GDM1 (cell line): ENCODE data around the gene MACROD2.
A peak's percentile ranks its signal among the peaks of the same experiment; 100 is the strongest.

Experiments
- DNase-seq: peaks from one replicate; lab custom pipeline; 2025; lab: John Stamatoyannopoulos, UW

The MACROD2 gene

DNA sequence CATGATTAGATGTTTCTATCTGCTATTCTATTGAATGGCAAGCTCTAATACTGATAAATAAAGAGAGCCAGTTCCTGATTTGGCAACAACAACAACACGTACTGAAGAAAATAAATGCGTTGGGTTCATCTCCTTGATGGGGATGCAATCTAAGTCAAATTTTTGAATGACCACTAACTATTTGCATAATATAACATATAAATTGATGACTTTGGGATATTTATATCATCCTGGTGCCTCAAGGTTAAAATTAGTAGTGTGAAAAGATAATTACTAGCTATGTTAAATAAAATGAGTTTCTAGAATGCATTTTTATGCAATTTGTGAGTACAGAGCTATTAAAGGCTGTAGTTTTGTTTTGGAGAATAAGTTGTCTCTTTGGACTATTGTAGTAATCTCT is 1681.5 kb downstream of the MACROD2 start:
- DNase-seq, result no peak

- DNase-seq, result no peak
These were observed 1687.4 kb downstream of the MACROD2 start for GRCh38 chr20:15682690-15683089.

DNA sequence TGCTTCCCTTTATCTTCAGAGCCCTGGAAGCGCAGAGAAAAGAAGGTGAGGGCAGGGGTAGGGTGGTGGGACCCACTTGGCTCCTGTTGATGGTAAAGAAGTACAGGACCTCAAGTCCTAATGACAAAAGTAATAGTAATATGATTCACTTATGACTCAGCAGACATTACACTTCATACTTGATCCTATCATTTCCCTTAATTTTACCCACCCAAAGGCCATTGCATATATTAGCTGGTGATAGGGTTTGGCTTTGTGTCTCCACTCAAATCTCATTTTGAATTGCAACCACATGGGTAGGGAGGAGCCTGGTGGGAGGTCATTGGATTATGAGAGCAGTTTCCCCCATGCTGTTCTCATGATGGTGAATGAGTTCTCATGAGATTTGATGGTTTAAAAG is 1697.3 kb downstream of the MACROD2 start:
- no peak for DNase-seq

DNA sequence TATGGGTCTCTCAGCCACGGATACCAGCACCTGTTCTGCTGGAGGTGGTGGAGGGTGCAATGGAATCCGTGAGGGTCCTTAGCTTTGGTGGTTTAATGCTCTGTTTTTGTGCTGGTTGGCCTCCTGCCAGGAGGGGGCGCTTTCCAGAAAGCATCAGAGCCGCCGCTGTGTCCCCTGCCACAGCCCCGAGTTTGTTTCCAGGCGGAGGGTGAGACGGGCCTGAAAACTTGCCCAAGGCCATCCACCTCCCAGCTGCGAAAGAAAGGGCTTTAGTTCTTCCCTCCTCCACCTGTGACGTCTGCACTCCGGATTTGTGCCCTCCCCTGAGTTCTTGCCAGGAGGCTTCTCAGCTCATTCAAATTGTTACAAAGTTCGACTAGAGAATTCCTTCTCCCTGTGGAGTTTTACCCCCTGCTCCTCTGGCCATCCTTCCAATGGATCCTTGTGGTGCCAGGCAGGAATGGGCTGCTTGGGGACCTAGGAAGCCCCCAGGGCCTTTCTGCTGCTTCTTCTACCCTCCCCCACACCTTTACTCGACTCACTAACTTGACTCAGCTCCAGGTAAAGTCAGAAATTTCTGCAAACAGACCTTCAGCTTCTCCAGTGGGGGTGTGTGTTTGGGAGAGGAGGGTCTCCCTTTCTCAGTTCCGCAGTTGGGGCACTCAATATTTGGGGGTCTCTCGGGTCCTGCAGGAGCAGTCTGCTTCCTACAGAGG is 1704.3 kb downstream of the MACROD2 start:
- no peak for DNase-seq

GRCh38 chr20:15700147-15700765 is 1704.9 kb downstream of the MACROD2 start:
- DNase-seq, result no peak

- DNase-seq, result no peak
These were observed 1706.8 kb downstream of the MACROD2 start for GRCh38 chr20:15702161-15702560.

GRCh38 chr20:15703171-15703911 is 1708.0 kb downstream of the MACROD2 start:
- DNase-seq, result no peak

- no peak for DNase-seq
These were observed 1710.7 kb downstream of the MACROD2 start for GRCh38 chr20:15705975-15706374.

DNA sequence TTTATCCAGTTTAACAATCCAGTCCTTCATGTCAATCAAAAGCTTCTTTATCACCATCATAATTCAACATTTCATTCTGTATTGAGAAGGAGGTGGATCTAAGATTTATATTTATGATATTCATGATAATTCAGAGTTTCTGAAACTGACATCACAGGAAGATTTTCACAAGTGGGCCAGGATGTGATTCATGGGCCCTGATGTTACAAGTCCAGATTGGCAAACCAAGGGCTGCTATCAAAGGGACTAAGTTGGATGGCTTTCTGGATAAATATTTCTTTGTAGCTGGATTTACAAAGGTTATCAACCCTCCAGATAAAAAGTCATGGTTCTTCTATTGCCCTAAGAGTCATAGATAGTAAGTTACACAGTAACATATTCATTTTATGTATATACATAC is 1711.4 kb downstream of the MACROD2 start:
- DNase-seq, result no peak

GRCh38 chr20:15708984-15709598 is 1713.8 kb downstream of the MACROD2 start:
- DNase-seq, result peak; percentile 3

DNA sequence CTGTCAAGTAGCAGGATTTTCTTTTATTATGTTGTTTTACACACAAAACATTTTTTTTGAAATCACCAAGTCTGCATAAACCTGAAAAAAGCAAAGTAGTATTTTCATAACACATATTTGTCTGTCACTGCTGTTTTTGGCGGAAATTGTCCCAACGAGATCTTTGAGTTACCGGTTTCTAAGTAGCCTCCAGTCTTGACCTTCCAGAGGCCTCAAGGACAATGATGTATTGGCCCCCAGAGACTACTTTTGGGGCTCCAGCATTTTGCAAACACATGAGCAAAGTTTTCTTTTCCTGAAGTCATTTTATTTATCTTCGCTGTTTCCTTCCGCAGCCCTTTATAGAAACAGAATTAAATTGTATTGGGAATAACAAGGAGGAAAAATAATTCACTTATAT is 1715.3 kb downstream of the MACROD2 start:
- no peak for DNase-seq

GRCh38 chr20:15711177-15711576 is 1715.9 kb downstream of the MACROD2 start:
- DNase-seq, result no peak

DNA sequence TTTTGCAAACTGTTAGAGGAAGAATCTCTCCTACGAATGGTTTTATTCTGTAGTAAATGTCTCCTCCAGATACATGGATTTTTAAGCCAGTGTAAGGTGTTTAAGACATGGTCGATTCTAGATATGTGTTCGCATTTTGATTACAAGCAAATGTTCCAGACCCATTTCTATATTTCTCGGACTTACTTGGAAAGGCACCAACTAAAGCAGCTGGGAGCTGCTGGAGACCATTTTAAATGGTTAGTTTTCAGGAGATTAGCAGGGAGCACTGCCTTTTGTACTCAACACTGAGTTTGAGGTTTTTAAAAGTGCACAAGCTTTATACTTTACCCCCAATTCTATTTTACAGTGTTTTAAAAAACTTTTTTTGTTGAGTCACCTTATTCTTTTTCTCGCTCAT is 1720.9 kb downstream of the MACROD2 start:
- no peak for DNase-seq

DNA sequence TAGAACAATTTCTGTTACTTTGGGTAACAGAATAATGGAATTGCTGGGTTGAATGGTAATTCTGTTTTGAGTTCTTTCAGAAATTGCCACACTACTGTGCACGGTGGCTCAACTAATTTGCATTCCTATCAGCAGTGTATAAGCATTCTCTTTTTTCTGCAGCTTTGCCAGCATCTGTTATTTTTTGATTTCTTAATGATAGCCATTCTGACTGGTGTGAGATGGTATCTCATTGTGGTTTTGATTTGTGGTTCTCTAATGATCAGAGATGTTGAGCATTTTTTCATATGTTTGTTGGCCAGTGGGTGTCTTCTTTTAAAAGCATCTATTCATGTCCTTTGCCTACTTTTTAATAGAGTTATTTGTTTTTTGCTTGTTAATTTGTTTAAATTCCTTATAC is 1731.1 kb downstream of the MACROD2 start:
- no peak for DNase-seq

DNA sequence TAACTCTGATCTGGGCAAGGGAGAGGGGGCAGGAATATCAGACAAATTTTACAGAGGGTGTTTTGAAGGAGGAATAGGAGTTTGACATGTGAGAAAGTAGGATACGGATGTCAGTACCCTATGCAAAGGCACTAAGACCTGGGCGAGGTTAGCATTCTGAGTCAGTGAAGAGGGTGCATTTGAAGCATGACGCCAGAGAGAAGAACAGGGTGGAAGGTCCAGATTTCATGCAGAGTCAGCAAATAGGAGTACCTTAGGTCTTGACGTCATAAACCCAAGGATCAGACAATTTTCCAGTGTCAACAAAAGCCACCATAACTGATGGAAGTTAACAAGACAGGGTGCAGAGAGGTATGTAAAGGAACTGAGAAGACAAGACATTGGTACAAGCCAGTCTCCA is 1738.7 kb downstream of the MACROD2 start:
- no peak for DNase-seq

- no peak for DNase-seq
These were observed 1743.7 kb downstream of the MACROD2 start for GRCh38 chr20:15739035-15739434.

DNA sequence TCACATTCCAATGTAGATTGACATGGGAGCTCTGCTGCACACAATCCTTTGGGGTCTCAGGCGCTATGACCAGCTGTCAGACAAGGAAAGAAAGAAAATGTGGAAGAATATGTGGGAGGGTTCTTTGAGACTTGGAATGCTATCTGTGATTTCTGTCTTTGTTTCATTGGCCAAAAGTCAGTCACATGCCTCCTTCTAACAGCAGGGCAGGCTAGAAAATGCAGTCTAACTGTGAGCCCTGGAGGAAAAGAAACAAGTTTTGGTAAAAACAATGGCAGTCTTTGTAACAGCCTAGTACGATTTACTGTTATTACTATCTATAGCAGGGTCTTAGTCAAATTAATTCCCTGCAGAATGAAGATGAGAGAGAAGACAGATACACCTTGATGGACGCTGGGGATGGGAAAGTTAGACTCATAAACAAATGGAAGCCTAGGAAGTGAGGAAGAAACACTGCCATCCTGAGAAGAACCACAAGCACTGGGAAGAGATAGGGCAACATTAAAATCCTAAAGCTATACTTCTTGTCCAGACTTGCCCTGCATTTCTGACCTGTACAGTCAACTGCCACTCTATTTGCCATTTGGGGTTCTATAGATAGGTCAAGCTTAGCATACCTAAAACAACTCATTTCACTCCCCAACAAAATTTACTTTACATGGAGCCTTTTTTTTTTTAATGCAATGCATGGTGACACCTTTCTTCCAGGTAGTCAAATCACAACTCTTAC is 1744.9 kb downstream of the MACROD2 start:
- no peak for DNase-seq

DNA sequence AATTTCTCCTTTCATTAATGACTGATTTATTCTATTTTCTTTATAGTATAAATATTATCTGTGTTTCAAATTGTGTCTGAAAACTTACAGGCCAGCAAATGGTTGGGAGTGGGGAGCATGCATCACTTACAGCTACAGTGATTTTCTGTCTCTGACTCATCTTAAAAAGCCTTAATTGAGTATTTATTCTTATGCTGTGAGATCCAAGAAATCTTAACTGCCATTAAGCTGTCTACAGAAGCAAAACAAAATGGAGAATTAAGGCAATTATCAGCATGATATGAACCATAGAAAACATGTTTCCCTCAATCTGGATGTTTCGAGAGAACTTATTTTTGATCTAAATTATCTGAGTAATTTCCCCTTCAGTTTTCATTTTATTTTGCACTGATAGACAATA is 1746.8 kb downstream of the MACROD2 start:
- DNase-seq, result no peak

- no peak for DNase-seq
These were observed 1747.3 kb downstream of the MACROD2 start for GRCh38 chr20:15742627-15743026.

DNA sequence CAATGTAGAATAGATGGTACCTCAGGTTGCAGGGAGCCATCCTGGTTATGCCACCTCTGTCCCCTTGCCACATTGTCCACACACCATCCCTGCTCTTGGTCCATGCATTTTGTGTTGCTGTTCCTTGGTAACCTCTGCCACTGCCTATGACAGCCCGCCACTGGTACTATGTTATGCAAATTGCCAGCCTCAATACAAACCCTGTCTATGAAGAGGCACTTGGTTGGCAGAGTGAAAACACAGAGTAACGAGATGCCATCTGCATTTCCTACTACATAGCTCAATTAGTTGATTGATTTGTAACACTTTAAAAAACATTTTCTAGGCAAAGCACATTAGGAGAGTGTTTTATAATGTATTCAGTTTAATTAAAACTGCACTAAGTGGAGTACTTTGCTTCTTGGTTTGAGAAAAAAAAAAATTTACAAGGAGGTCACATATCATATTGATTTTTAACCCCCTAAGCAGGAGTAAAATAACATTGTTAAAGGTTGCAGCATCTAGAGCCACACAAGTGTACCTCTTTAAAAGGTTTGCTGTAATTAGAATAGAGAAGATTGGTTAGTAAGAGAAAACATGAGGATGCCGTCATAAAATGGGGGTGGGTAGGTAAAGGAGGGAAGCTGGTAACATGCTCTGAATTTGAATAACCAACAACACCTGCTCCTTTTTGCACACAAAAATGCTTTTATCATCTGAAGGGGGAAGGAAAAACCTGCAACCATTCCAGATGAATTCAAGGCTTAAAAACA is 1760.9 kb downstream of the MACROD2 start:
- no peak for DNase-seq

GRCh38 chr20:15756754-15757115 is 1761.4 kb downstream of the MACROD2 start:
- DNase-seq, result no peak
